Measurements from ENCODE around the gene PDE9A.

- no peak for TF ChIP-seq CTCF (IDR thresholded peaks at IDR 0.05; ENCODE audit: insufficient read depth, low read length)
- no peak for TF ChIP-seq POLR2AphosphoS5 (IDR thresholded peaks at IDR 0.05; ENCODE audit: low read depth)
- TF ChIP-seq SPI1 (IDR thresholded peaks at IDR 0.05; ENCODE audit: borderline replicate concordance, low read depth) = no peak
Measured at GRCh38 chr21:42747276-42747701, 93.9 kb downstream of the PDE9A start.
